HG02642 (cell line): ENCODE measurements around the gene CTDSP2.
"Not testable (repeated sequence)": the region's sequence is repeated elsewhere in the genome, so short reads cannot be mapped to it uniquely, and the experiment has no call there.

Experiments
- ATAC-seq: cut with Tn5 transposase; IDR thresholded peaks from one replicate; pipeline ENCODE4 v1.9.1; 2021; ENCODE audit warnings: mild to moderate bottlenecking; ENCODE audit not compliant: unreplicated experiment, poor library complexity

The CTDSP2 gene

GRCh38 chr12:57854965-57855364, 8.4 kb upstream of the CTDSP2 start:
- ATAC-seq, result no peak

GRCh38 chr12:57853864-57854556, 7.5 kb upstream of the CTDSP2 start:
- no peak for ATAC-seq

- no peak for ATAC-seq
These were observed 6.3 kb upstream of the CTDSP2 start for GRCh38 chr12:57852620-57853500.

GRCh38 chr12:57852200-57852599, 5.7 kb upstream of the CTDSP2 start:
- no peak for ATAC-seq

GRCh38 chr12:57851552-57851951, 5.0 kb upstream of the CTDSP2 start:
- ATAC-seq, result no peak

- ATAC-seq, result no peak
These were observed 4.4 kb upstream of the CTDSP2 start for GRCh38 chr12:57850854-57851430.

- not testable (repeated sequence) for ATAC-seq
These were observed 2.9 kb upstream of the CTDSP2 start for GRCh38 chr12:57849447-57849846.

GRCh38 chr12:57849035-57849434, 2.5 kb upstream of the CTDSP2 start:
- no peak for ATAC-seq

GRCh38 chr12:57848208-57848607, 1.7 kb upstream of the CTDSP2 start:
- ATAC-seq, result no peak

- peak; percentile 14 for ATAC-seq
These were observed 298 bp downstream of the CTDSP2 start for GRCh38 chr12:57846285-57846576.

- ATAC-seq, result peak; percentile 31
These were observed 848 bp downstream of the CTDSP2 start for GRCh38 chr12:57845478-57846284.

- peak; percentile 19 for ATAC-seq
These were observed 1.6 kb downstream of the CTDSP2 start for GRCh38 chr12:57844709-57845477.

- no peak for ATAC-seq
These were observed 3.9 kb downstream of the CTDSP2 start for GRCh38 chr12:57842342-57843294.

GRCh38 chr12:57841445-57841844, 5.1 kb downstream of the CTDSP2 start:
- no peak for ATAC-seq

- ATAC-seq, result no peak
These were observed 5.8 kb downstream of the CTDSP2 start for GRCh38 chr12:57840726-57841125.

GRCh38 chr12:57839996-57840395, 6.5 kb downstream of the CTDSP2 start:
- ATAC-seq, result no peak

- ATAC-seq, result no peak
These were observed 7.8 kb downstream of the CTDSP2 start for GRCh38 chr12:57838594-57839302.

GRCh38 chr12:57837864-57838562, 8.5 kb downstream of the CTDSP2 start:
- peak; percentile 22 for ATAC-seq
